IgD-negative memory B cell (primary cell): ENCODE measurements around the gene KRTAP17-1. TPM values are rescaled to one million over a fixed set of nuclear protein-coding genes. Genes with fewer than 3 reads are reported as not detected.

ENCODE experiments used
- polyA plus RNA-seq: library from polyadenylated mRNA; unstranded; fragments of 300-500 nt; fragmentation: Illumina TruSeq; gene quantifications from one replicate; pipeline ENCODE4 v1.2.3, GENCODE V29; 2021

KRTAP17-1 gene
- polyA plus RNA-seq, 1 donor from 2014 or later, result not detected

Other genes with a start within 250 kb of the KRTAP17-1 start
- not detected for gene KRTAP2-4, start 249.8 kb downstream of the KRTAP17-1 start, polyA plus RNA-seq
- not detected for gene KRTAP4-7, start 231.6 kb downstream of the KRTAP17-1 start, polyA plus RNA-seq
- not detected for gene KRTAP4-8, start 217.6 kb downstream of the KRTAP17-1 start, polyA plus RNA-seq
- not detected for gene KRTAP4-16, start 213.5 kb downstream of the KRTAP17-1 start, polyA plus RNA-seq
- gene KRTAP4-9, start 210.3 kb downstream of the KRTAP17-1 start, polyA plus RNA-seq, result not detected
- gene KRTAP4-11, start 197.3 kb downstream of the KRTAP17-1 start, polyA plus RNA-seq, result not detected
- gene KRTAP4-12, start 191.5 kb downstream of the KRTAP17-1 start, polyA plus RNA-seq, result not detected
- gene KRTAP4-6, start 175.2 kb downstream of the KRTAP17-1 start, polyA plus RNA-seq, result not detected
- gene KRTAP4-5, start 165.9 kb downstream of the KRTAP17-1 start, polyA plus RNA-seq, result not detected
- not detected for gene KRTAP4-4, start 155.0 kb downstream of the KRTAP17-1 start, polyA plus RNA-seq
- not detected for gene KRTAP4-3, start 147.5 kb downstream of the KRTAP17-1 start, polyA plus RNA-seq
- gene KRTAP4-2, start 137.5 kb downstream of the KRTAP17-1 start, polyA plus RNA-seq, result not detected
- gene KRTAP4-1, start 130.8 kb downstream of the KRTAP17-1 start, polyA plus RNA-seq, result not detected
- gene KRTAP9-1, start 125.8 kb downstream of the KRTAP17-1 start, polyA plus RNA-seq, result not detected
- not detected for gene KRTAP9-2, start 89.1 kb downstream of the KRTAP17-1 start, polyA plus RNA-seq
- not detected for gene KRTAP9-3, start 83.3 kb downstream of the KRTAP17-1 start, polyA plus RNA-seq
- not detected for gene KRTAP9-8, start 77.7 kb downstream of the KRTAP17-1 start, polyA plus RNA-seq
- gene KRTAP9-4, start 66.0 kb downstream of the KRTAP17-1 start, polyA plus RNA-seq, result not detected
- not detected for gene KRTAP9-9, start 60.3 kb downstream of the KRTAP17-1 start, polyA plus RNA-seq
- gene KRTAP9-6, start 50.3 kb downstream of the KRTAP17-1 start, polyA plus RNA-seq, result not detected
- gene KRTAP9-7, start 40.0 kb downstream of the KRTAP17-1 start, polyA plus RNA-seq, result not detected
- gene KRTAP29-1, start 12.9 kb downstream of the KRTAP17-1 start, polyA plus RNA-seq, result not detected
- gene KRTAP16-1, start 6.4 kb downstream of the KRTAP17-1 start, polyA plus RNA-seq, result not detected
- gene KRT33A, start 35.1 kb upstream of the KRTAP17-1 start, polyA plus RNA-seq, result not detected
- gene KRT33B, start 54.1 kb upstream of the KRTAP17-1 start, polyA plus RNA-seq, result not detected
- gene KRT34, start 66.6 kb upstream of the KRTAP17-1 start, polyA plus RNA-seq, result not detected
- gene KRT31, start 81.9 kb upstream of the KRTAP17-1 start, polyA plus RNA-seq, result not detected
- not detected for gene KRT37, start 108.9 kb upstream of the KRTAP17-1 start, polyA plus RNA-seq
- gene KRT38, start 125.3 kb upstream of the KRTAP17-1 start, polyA plus RNA-seq, result not detected
- not detected for gene KRT32, start 151.7 kb upstream of the KRTAP17-1 start, polyA plus RNA-seq
- not detected for gene KRT35, start 165.4 kb upstream of the KRTAP17-1 start, polyA plus RNA-seq
- gene KRT36, start 174.2 kb upstream of the KRTAP17-1 start, polyA plus RNA-seq, result not detected
- gene KRT13, start 189.9 kb upstream of the KRTAP17-1 start, polyA plus RNA-seq, result not detected
- not detected for gene KRT15, start 203.2 kb upstream of the KRTAP17-1 start, polyA plus RNA-seq
- not detected for gene KRT19, start 212.6 kb upstream of the KRTAP17-1 start, polyA plus RNA-seq